ENCODE results near the gene C6orf89.
"Not testable (repeated sequence)": the region's sequence is repeated elsewhere in the genome, so short reads cannot be mapped to it uniquely, and the experiment has no call there.

The C6orf89 gene

GRCh38 chr6:36888115-36888643 is 2.4 kb downstream of the C6orf89 start:
- Histone ChIP-seq H3K9me2 (ENCODE audit: low read depth, low read length) (no peaks in the 10 kb centered on the region), H3K79me2 (ENCODE audit: insufficient read depth, low read length) (peaks cover 35% of the 10 kb centered on the region), H3K27me3 (ENCODE audit: insufficient read depth, low read length) (no peaks in the 10 kb centered on the region), H3K4me2 (ENCODE audit: low read length) (no peak overlapping the region), H3K36me3 (ENCODE audit: insufficient read depth, low read length) (peaks cover 19% of the 10 kb centered on the region), H4K20me1 (ENCODE audit: insufficient read depth, low read length) (no peaks in the 10 kb centered on the region), H3K27ac (ENCODE audit: low read depth, low read length, poor library complexity, severe bottlenecking) (peak overlapping the region; percentile 79), H3K9ac (ENCODE audit: low read length) (no peak overlapping the region), H3K9me3 (ENCODE audit: low read length) (no peaks in the 10 kb centered on the region), H2AFZ (ENCODE audit: low read length) (no peak overlapping the region), H3K4me1 (ENCODE audit: insufficient read depth, low read length, severe bottlenecking) (peaks cover 23% of the 10 kb centered on the region), H3K4me3 (ENCODE audit: low read depth, low read length, poor library complexity, severe bottlenecking) (no peak overlapping the region), H3F3A (ENCODE audit: insufficient read depth, low read length) (no peaks in the 10 kb centered on the region)
- TF ChIP-seq CTCF (IDR thresholded peaks at IDR 0.05; ENCODE audit: low read length) (no peak), EZH2 (IDR thresholded peaks at IDR 0.05; ENCODE audit: borderline replicate concordance, low read length) (no peak)

GRCh38 chr6:36888654-36889481 is 3.1 kb downstream of the C6orf89 start:
- Histone ChIP-seq H3K9me3 (ENCODE audit: low read length) (no peaks in the 10 kb centered on the region), H3F3A (ENCODE audit: insufficient read depth, low read length) (no peaks in the 10 kb centered on the region), H3K4me3 (ENCODE audit: low read depth, low read length, poor library complexity, severe bottlenecking) (no peak overlapping the region), H3K9me2 (ENCODE audit: low read depth, low read length) (no peaks in the 10 kb centered on the region), H2AFZ (ENCODE audit: low read length) (no peak overlapping the region), H3K36me3 (ENCODE audit: insufficient read depth, low read length) (peaks cover 19% of the 10 kb centered on the region), H3K27ac (ENCODE audit: low read depth, low read length, poor library complexity, severe bottlenecking) (no peak overlapping the region), H4K20me1 (ENCODE audit: insufficient read depth, low read length) (no peaks in the 10 kb centered on the region), H3K4me1 (ENCODE audit: insufficient read depth, low read length, severe bottlenecking) (peaks cover 23% of the 10 kb centered on the region), H3K4me2 (ENCODE audit: low read length) (no peak overlapping the region), H3K27me3 (ENCODE audit: insufficient read depth, low read length) (no peaks in the 10 kb centered on the region), H3K9ac (ENCODE audit: low read length) (no peak overlapping the region), H3K79me2 (ENCODE audit: insufficient read depth, low read length) (peaks cover 35% of the 10 kb centered on the region)
- TF ChIP-seq CTCF (IDR thresholded peaks at IDR 0.05; ENCODE audit: low read length) = no peak
- no peak for TF ChIP-seq EZH2 (IDR thresholded peaks at IDR 0.05; ENCODE audit: borderline replicate concordance, low read length)

- no peak overlapping the region for H3K9ac ChIP-seq (ENCODE audit: low read length)
- H3K36me3 ChIP-seq (ENCODE audit: insufficient read depth, low read length) = peaks cover 31% of the 10 kb centered on the region
- H3K4me1 ChIP-seq (ENCODE audit: insufficient read depth, low read length, severe bottlenecking) = peaks cover 20% of the 10 kb centered on the region
- H3K4me3 ChIP-seq (ENCODE audit: low read depth, low read length, poor library complexity, severe bottlenecking) = no peak overlapping the region
- no peaks in the 10 kb centered on the region for H3K9me2 ChIP-seq (ENCODE audit: low read depth, low read length)
- H3K27me3 ChIP-seq (ENCODE audit: insufficient read depth, low read length) = no peaks in the 10 kb centered on the region
- H3K27ac ChIP-seq (ENCODE audit: low read depth, low read length, poor library complexity, severe bottlenecking) = no peak overlapping the region
- no peak overlapping the region for H2AFZ ChIP-seq (ENCODE audit: low read length)
- H3K79me2 ChIP-seq (ENCODE audit: insufficient read depth, low read length) = peaks cover 35% of the 10 kb centered on the region
- H3K9me3 ChIP-seq (ENCODE audit: low read length) = no peaks in the 10 kb centered on the region
- no peaks in the 10 kb centered on the region for H4K20me1 ChIP-seq (ENCODE audit: insufficient read depth, low read length)
- no peaks in the 10 kb centered on the region for H3F3A ChIP-seq (ENCODE audit: insufficient read depth, low read length)
- TF ChIP-seq EZH2 (IDR thresholded peaks at IDR 0.05; ENCODE audit: borderline replicate concordance, low read length) = no peak
- no peak for TF ChIP-seq CTCF (IDR thresholded peaks at IDR 0.05; ENCODE audit: low read length)
- no peak overlapping the region for H3K4me2 ChIP-seq (ENCODE audit: low read length)
These were observed 4.4 kb downstream of the C6orf89 start for GRCh38 chr6:36890112-36890663.

GRCh38 chr6:36891153-36891552 is 5.4 kb downstream of the C6orf89 start:
- not testable (repeated sequence) for H3K9me2 ChIP-seq (ENCODE audit: low read depth, low read length); H2AFZ ChIP-seq (ENCODE audit: low read length); H3K4me3 ChIP-seq (ENCODE audit: low read depth, low read length, poor library complexity, severe bottlenecking); H3F3A ChIP-seq (ENCODE audit: insufficient read depth, low read length); H3K9me3 ChIP-seq (ENCODE audit: low read length); H3K9ac ChIP-seq (ENCODE audit: low read length); H3K27me3 ChIP-seq (ENCODE audit: insufficient read depth, low read length); H3K4me2 ChIP-seq (ENCODE audit: low read length); H3K27ac ChIP-seq (ENCODE audit: low read depth, low read length, poor library complexity, severe bottlenecking); H4K20me1 ChIP-seq (ENCODE audit: insufficient read depth, low read length)
- peaks cover 33% of the 10 kb centered on the region for H3K79me2 ChIP-seq (ENCODE audit: insufficient read depth, low read length)
- H3K36me3 ChIP-seq (ENCODE audit: insufficient read depth, low read length) = peaks cover 40% of the 10 kb centered on the region
- H3K4me1 ChIP-seq (ENCODE audit: insufficient read depth, low read length, severe bottlenecking) = peaks cover 16% of the 10 kb centered on the region

All from OCI-LY1 (cell line).